K562 (cell line): ENCODE results near the gene ZBTB22. TPM values are rescaled to one million over a fixed set of nuclear protein-coding genes. Genes with fewer than 3 reads are reported as not detected.
A peak's percentile ranks its signal among the peaks of the same experiment; 100 is the strongest.

Experiments
- FOXK1 ChIP-seq: sonication (generic); formaldehyde crosslinking; IDR thresholded peaks from 2 replicates; pipeline ENCODE4 v1.8.0; 2022; ENCODE audit warnings: missing genetic modification reagents, mild to moderate bottlenecking, borderline replicate concordance
- KAT8 ChIP-seq: fragments of 450-650 bp; IDR thresholded peaks from 2 replicates; pipeline ENCODE4 v1.6.1; 2016; ENCODE audit warnings: low read depth, mild to moderate bottlenecking
- NCOR1 ChIP-seq: fragments of 450-650 bp; IDR thresholded peaks from 2 replicates; pipeline ENCODE4 v1.6.1; 2016; ENCODE audit warnings: mild to moderate bottlenecking, moderate library complexity
- ZNF436 ChIP-seq: fragments of 250-450, 450-650 bp; sonication (Bioruptor Pico); formaldehyde crosslinking; IDR thresholded peaks from 2 replicates; pipeline ENCODE4 v1.7.0; 2020; ENCODE audit warnings: mild to moderate bottlenecking
- ZNF444 ChIP-seq: fragments of 250-450 bp; sonication (Bioruptor Pico); IDR thresholded peaks from 2 replicates; pipeline ENCODE4 v1.4.0; 2020; ENCODE audit warnings: mild to moderate bottlenecking, moderate library complexity
- polyA plus RNA-seq, 8 experiments: library from polyadenylated mRNA; depleted of rRNA in 4 of 8; stranded (reverse) in 5 of 8; unstranded in 3 of 8; fragments of >200 nt; fragmentation: Nextera tagmentation in 2 of 8; fragmentation: Illumina TruSeq in 1 of 8; extraction: Ambion mirVana in 2 of 8; extraction: Trizol in 1 of 8; gene quantifications; 2 replicates each; pipeline versions ENCODE4 v1.2.1 to v1.2.3, GENCODE V29; 2011 to 2014; ENCODE audit warnings: inconsistent platforms in 1 of 8, missing spikeins in 1 of 8
- total RNA-seq, 7 experiments: library from RNA; depleted of rRNA in 6 of 7; stranded (reverse); fragments of >200 nt in 6 of 7; fragmentation: Illumina TruSeq in 2 of 7; extraction: Trizol in 2 of 7; gene quantifications; 2 replicates each; pipeline versions ENCODE4 v1.2.1 to v1.2.3, GENCODE V29; 2011 to 2021; ENCODE audit warnings: low replicate concordance in 1 of 7
- TF ChIP-seq, protein P1 (sequence below): fragments of 250-450 bp; sonication (Bioruptor Pico); IDR thresholded peaks from 2 replicates; pipeline ENCODE4 v1.9.0; 2021; ENCODE audit warnings: mild to moderate bottlenecking
- TF ChIP-seq, protein P2 (sequence below), 2 experiments: IDR thresholded peaks; 2 replicates each; pipeline ENCODE4 v1.6.1; 2012; ENCODE audit warnings: improper control_type of control experiment in 2 of 2, low read depth in 2 of 2, low read length in 2 of 2, borderline replicate concordance in 1 of 2
- TF ChIP-seq, protein P3 (sequence below): fragments of 450-650 bp; IDR thresholded peaks from 2 replicates; pipeline ENCODE4 v1.6.1; 2016; ENCODE audit warnings: mild to moderate bottlenecking, moderate library complexity
- TF ChIP-seq, protein P4 (sequence below): fragments of 250-450 bp; sonication (Bioruptor Pico); IDR thresholded peaks from 2 replicates; pipeline ENCODE4 v1.4.0; 2020; ENCODE audit warnings: mild to moderate bottlenecking, moderate library complexity

ZBTB22 gene
- total and polyA plus RNA-seq, 9 of the 15 experiments (the other 6 are each of a cell fraction or from before 2014, with no cell fraction given): 0.21 to 11.9 (median 7.1) TPM

DNA sequence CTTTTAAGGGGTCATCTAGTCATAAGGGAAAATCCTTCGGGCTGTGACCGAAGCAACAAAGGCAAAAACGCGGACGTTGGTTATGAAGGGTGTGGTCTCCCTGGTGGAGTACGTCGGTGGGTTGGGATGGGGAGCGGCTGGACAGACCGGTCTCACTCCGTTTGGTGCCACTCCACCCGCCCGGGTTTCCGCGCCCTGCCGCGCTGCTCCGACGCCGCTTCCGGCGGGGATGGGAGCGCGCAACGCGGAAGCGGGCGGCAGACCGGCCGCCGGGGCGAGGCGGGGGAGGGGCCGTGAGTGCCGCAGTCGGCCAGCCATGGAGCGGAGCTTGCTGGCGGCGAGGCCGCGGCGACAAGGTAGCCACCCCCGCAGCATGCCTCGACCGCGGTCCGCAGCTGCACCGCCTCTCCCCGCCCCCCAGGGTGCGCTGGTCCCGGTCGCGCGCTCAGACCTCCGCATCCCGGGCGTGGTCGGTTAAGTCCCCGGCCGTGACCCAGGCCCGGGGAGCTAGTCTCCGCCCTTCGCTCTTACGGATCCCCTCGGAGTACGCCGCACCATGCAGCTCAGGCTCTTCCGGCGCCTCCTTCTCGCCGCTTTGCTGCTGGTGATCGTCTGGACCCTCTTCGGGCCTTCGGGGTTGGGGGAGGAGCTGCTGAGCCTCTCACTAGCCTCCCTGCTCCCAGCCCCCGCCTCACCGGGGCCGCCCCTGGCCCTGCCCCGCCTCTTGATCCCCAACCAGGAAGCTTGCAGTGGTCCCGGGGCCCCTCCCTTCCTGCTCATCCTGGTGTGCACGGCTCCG is 40.5 kb downstream of the ZBTB22 start, which contains the start of gene B3GALT4 (continued):
- TF ChIP-seq, protein P1, sequence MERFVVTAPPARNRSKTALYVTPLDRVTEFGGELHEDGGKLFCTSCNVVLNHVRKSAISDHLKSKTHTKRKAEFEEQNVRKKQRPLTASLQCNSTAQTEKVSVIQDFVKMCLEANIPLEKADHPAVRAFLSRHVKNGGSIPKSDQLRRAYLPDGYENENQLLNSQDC (CRISPR knock-in tag): no peak
- peak; percentile 73; the same call in 1 of the 2 replicates for TF ChIP-seq FOXK1
- peak; percentile 74 for TF ChIP-seq NCOR1
- TF ChIP-seq, protein P2, sequence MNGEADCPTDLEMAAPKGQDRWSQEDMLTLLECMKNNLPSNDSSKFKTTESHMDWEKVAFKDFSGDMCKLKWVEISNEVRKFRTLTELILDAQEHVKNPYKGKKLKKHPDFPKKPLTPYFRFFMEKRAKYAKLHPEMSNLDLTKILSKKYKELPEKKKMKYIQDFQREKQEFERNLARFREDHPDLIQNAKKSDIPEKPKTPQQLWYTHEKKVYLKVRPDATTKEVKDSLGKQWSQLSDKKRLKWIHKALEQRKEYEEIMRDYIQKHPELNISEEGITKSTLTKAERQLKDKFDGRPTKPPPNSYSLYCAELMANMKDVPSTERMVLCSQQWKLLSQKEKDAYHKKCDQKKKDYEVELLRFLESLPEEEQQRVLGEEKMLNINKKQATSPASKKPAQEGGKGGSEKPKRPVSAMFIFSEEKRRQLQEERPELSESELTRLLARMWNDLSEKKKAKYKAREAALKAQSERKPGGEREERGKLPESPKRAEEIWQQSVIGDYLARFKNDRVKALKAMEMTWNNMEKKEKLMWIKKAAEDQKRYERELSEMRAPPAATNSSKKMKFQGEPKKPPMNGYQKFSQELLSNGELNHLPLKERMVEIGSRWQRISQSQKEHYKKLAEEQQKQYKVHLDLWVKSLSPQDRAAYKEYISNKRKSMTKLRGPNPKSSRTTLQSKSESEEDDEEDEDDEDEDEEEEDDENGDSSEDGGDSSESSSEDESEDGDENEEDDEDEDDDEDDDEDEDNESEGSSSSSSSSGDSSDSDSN (IDR thresholded peaks at IDR 0.05; ENCODE audit: borderline replicate concordance in 1 of 2, low read depth in 2 of 2, low read length in 2 of 2): no peak
- TF ChIP-seq, protein P3, sequence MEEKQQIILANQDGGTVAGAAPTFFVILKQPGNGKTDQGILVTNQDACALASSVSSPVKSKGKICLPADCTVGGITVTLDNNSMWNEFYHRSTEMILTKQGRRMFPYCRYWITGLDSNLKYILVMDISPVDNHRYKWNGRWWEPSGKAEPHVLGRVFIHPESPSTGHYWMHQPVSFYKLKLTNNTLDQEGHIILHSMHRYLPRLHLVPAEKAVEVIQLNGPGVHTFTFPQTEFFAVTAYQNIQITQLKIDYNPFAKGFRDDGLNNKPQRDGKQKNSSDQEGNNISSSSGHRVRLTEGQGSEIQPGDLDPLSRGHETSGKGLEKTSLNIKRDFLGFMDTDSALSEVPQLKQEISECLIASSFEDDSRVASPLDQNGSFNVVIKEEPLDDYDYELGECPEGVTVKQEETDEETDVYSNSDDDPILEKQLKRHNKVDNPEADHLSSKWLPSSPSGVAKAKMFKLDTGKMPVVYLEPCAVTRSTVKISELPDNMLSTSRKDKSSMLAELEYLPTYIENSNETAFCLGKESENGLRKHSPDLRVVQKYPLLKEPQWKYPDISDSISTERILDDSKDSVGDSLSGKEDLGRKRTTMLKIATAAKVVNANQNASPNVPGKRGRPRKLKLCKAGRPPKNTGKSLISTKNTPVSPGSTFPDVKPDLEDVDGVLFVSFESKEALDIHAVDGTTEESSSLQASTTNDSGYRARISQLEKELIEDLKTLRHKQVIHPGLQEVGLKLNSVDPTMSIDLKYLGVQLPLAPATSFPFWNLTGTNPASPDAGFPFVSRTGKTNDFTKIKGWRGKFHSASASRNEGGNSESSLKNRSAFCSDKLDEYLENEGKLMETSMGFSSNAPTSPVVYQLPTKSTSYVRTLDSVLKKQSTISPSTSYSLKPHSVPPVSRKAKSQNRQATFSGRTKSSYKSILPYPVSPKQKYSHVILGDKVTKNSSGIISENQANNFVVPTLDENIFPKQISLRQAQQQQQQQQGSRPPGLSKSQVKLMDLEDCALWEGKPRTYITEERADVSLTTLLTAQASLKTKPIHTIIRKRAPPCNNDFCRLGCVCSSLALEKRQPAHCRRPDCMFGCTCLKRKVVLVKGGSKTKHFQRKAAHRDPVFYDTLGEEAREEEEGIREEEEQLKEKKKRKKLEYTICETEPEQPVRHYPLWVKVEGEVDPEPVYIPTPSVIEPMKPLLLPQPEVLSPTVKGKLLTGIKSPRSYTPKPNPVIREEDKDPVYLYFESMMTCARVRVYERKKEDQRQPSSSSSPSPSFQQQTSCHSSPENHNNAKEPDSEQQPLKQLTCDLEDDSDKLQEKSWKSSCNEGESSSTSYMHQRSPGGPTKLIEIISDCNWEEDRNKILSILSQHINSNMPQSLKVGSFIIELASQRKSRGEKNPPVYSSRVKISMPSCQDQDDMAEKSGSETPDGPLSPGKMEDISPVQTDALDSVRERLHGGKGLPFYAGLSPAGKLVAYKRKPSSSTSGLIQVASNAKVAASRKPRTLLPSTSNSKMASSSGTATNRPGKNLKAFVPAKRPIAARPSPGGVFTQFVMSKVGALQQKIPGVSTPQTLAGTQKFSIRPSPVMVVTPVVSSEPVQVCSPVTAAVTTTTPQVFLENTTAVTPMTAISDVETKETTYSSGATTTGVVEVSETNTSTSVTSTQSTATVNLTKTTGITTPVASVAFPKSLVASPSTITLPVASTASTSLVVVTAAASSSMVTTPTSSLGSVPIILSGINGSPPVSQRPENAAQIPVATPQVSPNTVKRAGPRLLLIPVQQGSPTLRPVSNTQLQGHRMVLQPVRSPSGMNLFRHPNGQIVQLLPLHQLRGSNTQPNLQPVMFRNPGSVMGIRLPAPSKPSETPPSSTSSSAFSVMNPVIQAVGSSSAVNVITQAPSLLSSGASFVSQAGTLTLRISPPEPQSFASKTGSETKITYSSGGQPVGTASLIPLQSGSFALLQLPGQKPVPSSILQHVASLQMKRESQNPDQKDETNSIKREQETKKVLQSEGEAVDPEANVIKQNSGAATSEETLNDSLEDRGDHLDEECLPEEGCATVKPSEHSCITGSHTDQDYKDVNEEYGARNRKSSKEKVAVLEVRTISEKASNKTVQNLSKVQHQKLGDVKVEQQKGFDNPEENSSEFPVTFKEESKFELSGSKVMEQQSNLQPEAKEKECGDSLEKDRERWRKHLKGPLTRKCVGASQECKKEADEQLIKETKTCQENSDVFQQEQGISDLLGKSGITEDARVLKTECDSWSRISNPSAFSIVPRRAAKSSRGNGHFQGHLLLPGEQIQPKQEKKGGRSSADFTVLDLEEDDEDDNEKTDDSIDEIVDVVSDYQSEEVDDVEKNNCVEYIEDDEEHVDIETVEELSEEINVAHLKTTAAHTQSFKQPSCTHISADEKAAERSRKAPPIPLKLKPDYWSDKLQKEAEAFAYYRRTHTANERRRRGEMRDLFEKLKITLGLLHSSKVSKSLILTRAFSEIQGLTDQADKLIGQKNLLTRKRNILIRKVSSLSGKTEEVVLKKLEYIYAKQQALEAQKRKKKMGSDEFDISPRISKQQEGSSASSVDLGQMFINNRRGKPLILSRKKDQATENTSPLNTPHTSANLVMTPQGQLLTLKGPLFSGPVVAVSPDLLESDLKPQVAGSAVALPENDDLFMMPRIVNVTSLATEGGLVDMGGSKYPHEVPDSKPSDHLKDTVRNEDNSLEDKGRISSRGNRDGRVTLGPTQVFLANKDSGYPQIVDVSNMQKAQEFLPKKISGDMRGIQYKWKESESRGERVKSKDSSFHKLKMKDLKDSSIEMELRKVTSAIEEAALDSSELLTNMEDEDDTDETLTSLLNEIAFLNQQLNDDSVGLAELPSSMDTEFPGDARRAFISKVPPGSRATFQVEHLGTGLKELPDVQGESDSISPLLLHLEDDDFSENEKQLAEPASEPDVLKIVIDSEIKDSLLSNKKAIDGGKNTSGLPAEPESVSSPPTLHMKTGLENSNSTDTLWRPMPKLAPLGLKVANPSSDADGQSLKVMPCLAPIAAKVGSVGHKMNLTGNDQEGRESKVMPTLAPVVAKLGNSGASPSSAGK: no peak
- TF ChIP-seq ZNF436: no peak; the same call in none of the 2 replicates
- TF ChIP-seq KAT8: no peak
- TF ChIP-seq, protein P4, sequence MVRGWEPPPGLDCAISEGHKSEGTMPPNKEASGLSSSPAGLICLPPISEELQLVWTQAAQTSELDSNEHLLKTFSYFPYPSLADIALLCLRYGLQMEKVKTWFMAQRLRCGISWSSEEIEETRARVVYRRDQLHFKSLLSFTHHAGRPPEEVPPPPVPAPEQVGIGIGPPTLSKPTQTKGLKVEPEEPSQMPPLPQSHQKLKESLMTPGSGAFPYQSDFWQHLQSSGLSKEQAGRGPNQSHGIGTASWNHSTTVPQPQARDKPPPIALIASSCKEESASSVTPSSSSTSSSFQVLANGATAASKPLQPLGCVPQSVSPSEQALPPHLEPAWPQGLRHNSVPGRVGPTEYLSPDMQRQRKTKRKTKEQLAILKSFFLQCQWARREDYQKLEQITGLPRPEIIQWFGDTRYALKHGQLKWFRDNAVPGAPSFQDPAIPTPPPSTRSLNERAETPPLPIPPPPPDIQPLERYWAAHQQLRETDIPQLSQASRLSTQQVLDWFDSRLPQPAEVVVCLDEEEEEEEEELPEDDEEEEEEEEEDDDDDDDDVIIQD (CRISPR knock-in tag): no peak
- 0 out of 2 replicates have a peak, but pooled peaks have one; percentile 20 for TF ChIP-seq ZNF444 (CRISPR knock-in tag)
